H1 (cell line): ENCODE measurements around the gene ATAD3A. TPM values are rescaled to one million over a fixed set of nuclear protein-coding genes. Genes with fewer than 3 reads are reported as not detected.

Source experiments
- CTCF ChIA-PET: fragments of 300-600 bp; sonication (Branson Sonifier 250); formaldehyde crosslinking; loops from one replicate; lab custom pipeline; 2021; ENCODE audit not compliant: partially characterized antibody; lab: Charles Lee
- POLR2A ChIA-PET: fragments of 300-600 bp; sonication (Branson Sonifier 250); formaldehyde crosslinking; loops from one replicate; lab custom pipeline; 2021; ENCODE audit warnings: inconsistent platforms; ENCODE audit not compliant: partially characterized antibody; lab: Charles Lee
- DNase-seq, 2 experiments: peaks; one replicate each; pipeline versions ENCODE4 v3.0.0 to v3.0.0-alpha.2; 2010 to 2022; ENCODE audit warnings: low spot score in 2 of 2, low read depth in 1 of 2, mixed read lengths in 1 of 2
- FAIRE-seq: peaks from 2 replicates; lab custom pipeline; 2011; peaks lifted over from hg19 to GRCh38; lab: Jason Lieb, UNC
- H2AFZ ChIP-seq: 2 replicates; pipeline ENCODE4 v1.8.1; 2012; ENCODE audit warnings: low read length, inconsistent platforms
- H2AK5ac ChIP-seq: 2 replicates; pipeline ENCODE4 v1.6.1; 2013; ENCODE audit warnings: low read depth, low read length
- H2BK120ac ChIP-seq: replicated peaks from 2 replicates; pipeline ENCODE3; 2013; ENCODE audit warnings: low read depth, low read length, inconsistent platforms
- H2BK12ac ChIP-seq: 2 replicates; pipeline ENCODE4 v1.6.1; 2013; ENCODE audit warnings: low read depth, low read length
- H2BK15ac ChIP-seq: 2 replicates; pipeline ENCODE4 v1.6.1; 2013; ENCODE audit warnings: low read length
- H2BK20ac ChIP-seq: 2 replicates; pipeline ENCODE4 v1.6.1; 2013; ENCODE audit warnings: low read length
- H2BK5ac ChIP-seq: 2 replicates; pipeline ENCODE4 v1.6.1; 2013; ENCODE audit warnings: low read depth, low read length
- H3K14ac ChIP-seq: 2 replicates; pipeline ENCODE4 v1.6.1; 2013; ENCODE audit warnings: inconsistent platforms; ENCODE audit not compliant: insufficient read length
- H3K18ac ChIP-seq: 2 replicates; pipeline ENCODE4 v1.6.1; 2013; ENCODE audit warnings: low read length; ENCODE audit errors: extremely low read depth
- H3K23ac ChIP-seq: 2 replicates; pipeline ENCODE4 v1.6.1; 2013; ENCODE audit warnings: inconsistent platforms; ENCODE audit not compliant: insufficient read length
- H3K23me2 ChIP-seq: 2 replicates; pipeline ENCODE4 v1.6.1; 2013; ENCODE audit warnings: low read depth, low read length
- H3K27ac ChIP-seq: 2 replicates; pipeline ENCODE4 v1.6.1; 2011; ENCODE audit warnings: low read depth, low read length, inconsistent platforms
- H3K27me3 ChIP-seq, 4 experiments: replicated peaks in 1 of 4; 1 replicate in 1 of 4; 2 replicates in 3 of 4; pipeline versions ENCODE4 v1.6.1 to v1.8.1; 2011 to 2013; ENCODE audit warnings: low read length in 3 of 4, mild to moderate bottlenecking in 3 of 4, inconsistent platforms in 2 of 4, mixed read lengths in 2 of 4, moderate library complexity in 1 of 4; ENCODE audit not compliant: control insufficient read depth in 3 of 4, insufficient read depth in 3 of 4; ENCODE audit errors: extremely low read depth in 1 of 4
- H3K36me3 ChIP-seq, 4 experiments: 2 replicates each; pipeline versions ENCODE4 v1.6.1 to v1.8.1; 2011 to 2013; ENCODE audit warnings: mild to moderate bottlenecking in 4 of 4, low read length in 3 of 4, moderate library complexity in 2 of 4, control low read depth in 1 of 4, inconsistent platforms in 1 of 4; ENCODE audit not compliant: insufficient read depth in 4 of 4, control insufficient read depth in 2 of 4
- H3K4ac ChIP-seq: replicated peaks from 2 replicates; pipeline ENCODE3; 2013; ENCODE audit warnings: low read length, low read depth, mixed read lengths, inconsistent platforms; ENCODE audit not compliant: insufficient read length
- H3K4me1 ChIP-seq, 4 experiments: replicated peaks in 1 of 4; 1 replicate in 1 of 4; 2 replicates in 3 of 4; pipeline versions ENCODE4 v1.6.1 to v1.8.1; 2011 to 2013; ENCODE audit warnings: low read length in 3 of 4, inconsistent platforms in 2 of 4, mixed read lengths in 1 of 4; ENCODE audit not compliant: insufficient read depth in 4 of 4, control insufficient read depth in 3 of 4
- H3K4me2 ChIP-seq, 2 experiments: 2 replicates each; pipeline versions ENCODE4 v1.6.1 to v1.8.1; 2011 to 2013; ENCODE audit warnings: low read depth in 2 of 2, low read length in 2 of 2, control low read depth in 1 of 2, inconsistent platforms in 1 of 2, mild to moderate bottlenecking in 1 of 2; ENCODE audit not compliant: insufficient read depth in 1 of 2
- H3K4me3 ChIP-seq, 4 experiments: fragments of 200-600, 300-600 bp in 1 of 4; sonication (generic), shearing (Covaris generic), sonication (Bioruptor Twin) in 1 of 4; 2 replicates each; pipeline versions ENCODE4 v1.5.1 to v1.8.1; 2011 to 2016; ENCODE audit warnings: low read length in 4 of 4, low read depth in 3 of 4, control low read depth in 2 of 4, inconsistent platforms in 2 of 4, mild to moderate bottlenecking in 2 of 4, mixed read lengths in 1 of 4, moderate library complexity in 1 of 4; ENCODE audit not compliant: insufficient read depth in 2 of 4; ENCODE audit errors: extremely low read depth in 1 of 4
- H3K56ac ChIP-seq: replicated peaks from 2 replicates; pipeline ENCODE3; 2013; ENCODE audit warnings: low read depth, mild to moderate bottlenecking, mixed read lengths, low read length, inconsistent platforms; ENCODE audit not compliant: insufficient read length
- H3K79me1 ChIP-seq: 2 replicates; pipeline ENCODE4 v1.6.1; 2013; ENCODE audit warnings: low read depth, low read length, control low read depth
- H3K79me2 ChIP-seq, 2 experiments: 2 replicates each; pipeline versions ENCODE4 v1.6.1 to v1.8.1; 2012 to 2013; ENCODE audit warnings: low read length in 2 of 2, mild to moderate bottlenecking in 2 of 2, inconsistent platforms in 1 of 2; ENCODE audit not compliant: insufficient read depth in 2 of 2, control insufficient read depth in 1 of 2
- H3K9ac ChIP-seq, 4 experiments: replicated peaks in 1 of 4; 1 replicate in 1 of 4; 2 replicates in 3 of 4; pipeline versions ENCODE4 v1.6.1 to v1.8.1; 2011 to 2013; ENCODE audit warnings: low read depth in 3 of 4, low read length in 3 of 4, control low read depth in 2 of 4, mild to moderate bottlenecking in 2 of 4, moderate library complexity in 2 of 4, inconsistent platforms in 1 of 4; ENCODE audit errors: extremely low read depth in 1 of 4
- H3K9me3 ChIP-seq, 2 experiments: 2 replicates each; pipeline versions ENCODE4 v1.6.1 to v1.8.1; 2012 to 2013; ENCODE audit warnings: mild to moderate bottlenecking in 2 of 2, moderate library complexity in 2 of 2, control low read depth in 1 of 2, inconsistent platforms in 1 of 2, low read depth in 1 of 2, low read length in 1 of 2, mixed read lengths in 1 of 2; ENCODE audit not compliant: insufficient read depth in 2 of 2
- H4K20me1 ChIP-seq, 2 experiments: replicated peaks in 1 of 2; 2 replicates each; pipeline versions ENCODE3 to v1.8.1; 2011 to 2013; ENCODE audit warnings: inconsistent platforms in 2 of 2, low read length in 2 of 2, mild to moderate bottlenecking in 1 of 2; ENCODE audit not compliant: insufficient read depth in 2 of 2, control insufficient read depth in 1 of 2
- H4K5ac ChIP-seq: 2 replicates; pipeline ENCODE4 v1.6.1; 2013; ENCODE audit warnings: low read length, low read depth, mixed read lengths, inconsistent platforms; ENCODE audit not compliant: insufficient read length
- H4K8ac ChIP-seq: 2 replicates; pipeline ENCODE4 v1.8.0; 2013; ENCODE audit warnings: mild to moderate bottlenecking, moderate library complexity, low read length, inconsistent platforms; ENCODE audit not compliant: insufficient read depth; ENCODE audit errors: extremely low read depth
- H4K91ac ChIP-seq: replicated peaks from 2 replicates; pipeline ENCODE3; 2013; ENCODE audit warnings: low read length, mixed read lengths, inconsistent platforms; ENCODE audit not compliant: insufficient read length
- ATF3 ChIP-seq: IDR thresholded peaks from 2 replicates; pipeline ENCODE4 v1.6.1; 2011; ENCODE audit warnings: low read depth, mild to moderate bottlenecking, low read length; ENCODE audit not compliant: insufficient read depth
- BRCA1 ChIP-seq: IDR thresholded peaks from 2 replicates; pipeline ENCODE4 v1.6.1; 2012; ENCODE audit warnings: low read depth, low read length, improper control_type of control experiment
- GABPA ChIP-seq: IDR thresholded peaks from 2 replicates; pipeline ENCODE4 v1.6.1; 2011; ENCODE audit warnings: mild to moderate bottlenecking, low read length, moderate library complexity, borderline replicate concordance; ENCODE audit not compliant: insufficient read depth
- KDM4A ChIP-seq: IDR thresholded peaks from one replicate; pipeline ENCODE4 v1.7.1; 2012; ENCODE audit warnings: low read depth, mild to moderate bottlenecking, moderate library complexity, low read length, inconsistent platforms; ENCODE audit not compliant: severe bottlenecking
- RNF2 ChIP-seq: fragments of 200-900, 300-1000 bp; sonication (generic); IDR thresholded peaks from 2 replicates; pipeline ENCODE4 v1.7.1; 2016; ENCODE audit warnings: borderline replicate concordance, low read depth, mild to moderate bottlenecking, antibody characterized with exemption, low read length; ENCODE audit not compliant: poor library complexity, severe bottlenecking; ENCODE audit errors: missing control alignments
- TAF1 ChIP-seq: IDR thresholded peaks from 2 replicates; pipeline ENCODE4 v1.6.1; 2011; ENCODE audit warnings: mild to moderate bottlenecking, low read depth, low read length
- WGBS, 2 experiments: shearing (Covaris generic) in 1 of 2; methylation state at CpG; one replicate each; pipeline versions ENCODE4 v1.1.6 to v1.1.7; 2013 to 2015; ENCODE audit warnings: low lambda C conversion rate in 2 of 2, mixed read lengths in 2 of 2, inconsistent platforms in 1 of 2, low coverage in 1 of 2, missing lambda C conversion rate in 1 of 2; ENCODE audit not compliant: insufficient replicate concordance in 2 of 2, insufficient coverage in 1 of 2, insufficient read length in 1 of 2; ENCODE audit errors: extremely low coverage in 1 of 2, missing lambda C conversion rate in 1 of 2; 5-methylcytosine and 5-hydroxymethylcytosine counted together
- polyA plus RNA-seq, 7 experiments: library from polyadenylated mRNA; depleted of rRNA in 3 of 7; stranded (reverse) in 5 of 7; unstranded in 2 of 7; fragments of >200 nt in 5 of 7; fragments of 200-250 nt in 2 of 7; gene quantifications; 1 replicate in 5 of 7; 2 replicates in 1 of 7; 4 replicates in 1 of 7; pipeline versions ENCODE4 v1.2.1 to v1.2.3, GENCODE V29; 2011 to 2013; ENCODE audit warnings: missing spikeins in 2 of 7, mixed read lengths in 2 of 7
- total RNA-seq: library from RNA; stranded (reverse); fragmentation: NEBNext Ultra II Directional; extraction: Animal tissue kit (Norgen Biotek cat#: 25700); gene quantifications from 2 replicates; pipeline ENCODE4 v1.2.1, GENCODE V29; 2021
- TF ChIP-seq, protein P1 (sequence below), 3 experiments: IDR thresholded peaks; 1 replicate in 2 of 3; 2 replicates in 1 of 3; pipeline versions ENCODE4 v1.5.1 to v1.6.1; 2011; ENCODE audit warnings: low read length in 3 of 3, mild to moderate bottlenecking in 3 of 3, inconsistent platforms in 2 of 3, low read depth in 1 of 3, moderate library complexity in 1 of 3; ENCODE audit not compliant: insufficient read depth in 1 of 3; ENCODE audit errors: control extremely low read depth in 1 of 3

ATAD3A gene
- total and polyA plus RNA-seq, 2 of the 8 experiments (the other 6 are each of a cell fraction or from before 2014, with no cell fraction given), result 28.3 to 64.7 TPM

GRCh38 chr1:1535201-1536018, 23.4 kb downstream of the ATAD3A start:
- H3K14ac ChIP-seq, result no peak overlapping the region
- H2BK120ac ChIP-seq, result no peak overlapping the region
- no peak overlapping the region for H3K4me3 ChIP-seq
- peaks cover 3 to 13% of the 10 kb centered on the region in 2 experiments for H4K20me1 ChIP-seq
- H3K4me2 ChIP-seq, result no peak overlapping the region
- H4K91ac ChIP-seq, result no peak overlapping the region
- ChIA-PET POLR2A (interaction anchor here (1.0 to 2.0 kb wide), 5 partner anchors 16 to 95 kb away, joined by 3 to 8 read pairs (median 5); no protein-coding TSS in a partner anchor), CTCF (interaction anchor here (0.5 to 0.8 kb wide), 2 partner anchors 61 to 85 kb away, joined by 3 read pairs; no protein-coding TSS in a partner anchor)
- H3K18ac ChIP-seq, result no peak overlapping the region
- H2AFZ ChIP-seq, result no peak overlapping the region
- WGBS, 2 experiments, result 97% methylated on average over 22 of the region's 66 CpGs; no CpG with 5 or more reads in 1 of the 2 experiments
- no peak overlapping the region for H4K5ac ChIP-seq
- peaks cover 6% of the 10 kb centered on the region; the same call in 1 of the 2 replicates for H3K23me2 ChIP-seq
- H3K27me3 ChIP-seq, result no peaks in the 10 kb centered on the region
- H2BK12ac ChIP-seq, result no peak overlapping the region
- H3K23ac ChIP-seq, result no peak overlapping the region
- no peak overlapping the region for H2BK20ac ChIP-seq
- no peak overlapping the region; the same call in 1 of the 2 replicates for H4K8ac ChIP-seq
- H3K4ac ChIP-seq, result no peak overlapping the region
- no peak overlapping the region for H3K9ac ChIP-seq
- H3K4me1 ChIP-seq, result peaks cover 0 to 9% (median 0%) of the 10 kb centered on the region in 4 experiments; a peak in 2 of 7 replicates
- H3K27ac ChIP-seq, result no peak overlapping the region
- no peak overlapping the region for H2BK5ac ChIP-seq
- no peaks in the 10 kb centered on the region for H3K9me3 ChIP-seq
- H2AK5ac ChIP-seq, result no peak overlapping the region
- FAIRE-seq (no peak), DNase-seq (no peak)
- H3K36me3 ChIP-seq, result peaks cover 0 to 7% (median 3%) of the 10 kb centered on the region in 4 experiments; a peak in 2 of 8 replicates
- H3K56ac ChIP-seq, result no peak overlapping the region
- peaks cover 7% of the 10 kb centered on the region for H3K79me1 ChIP-seq
- no peak overlapping the region for H2BK15ac ChIP-seq
- peaks cover 0 to 5% of the 10 kb centered on the region in 2 experiments; a peak in 1 of 4 replicates for H3K79me2 ChIP-seq
- TF ChIP-seq, protein P1, sequence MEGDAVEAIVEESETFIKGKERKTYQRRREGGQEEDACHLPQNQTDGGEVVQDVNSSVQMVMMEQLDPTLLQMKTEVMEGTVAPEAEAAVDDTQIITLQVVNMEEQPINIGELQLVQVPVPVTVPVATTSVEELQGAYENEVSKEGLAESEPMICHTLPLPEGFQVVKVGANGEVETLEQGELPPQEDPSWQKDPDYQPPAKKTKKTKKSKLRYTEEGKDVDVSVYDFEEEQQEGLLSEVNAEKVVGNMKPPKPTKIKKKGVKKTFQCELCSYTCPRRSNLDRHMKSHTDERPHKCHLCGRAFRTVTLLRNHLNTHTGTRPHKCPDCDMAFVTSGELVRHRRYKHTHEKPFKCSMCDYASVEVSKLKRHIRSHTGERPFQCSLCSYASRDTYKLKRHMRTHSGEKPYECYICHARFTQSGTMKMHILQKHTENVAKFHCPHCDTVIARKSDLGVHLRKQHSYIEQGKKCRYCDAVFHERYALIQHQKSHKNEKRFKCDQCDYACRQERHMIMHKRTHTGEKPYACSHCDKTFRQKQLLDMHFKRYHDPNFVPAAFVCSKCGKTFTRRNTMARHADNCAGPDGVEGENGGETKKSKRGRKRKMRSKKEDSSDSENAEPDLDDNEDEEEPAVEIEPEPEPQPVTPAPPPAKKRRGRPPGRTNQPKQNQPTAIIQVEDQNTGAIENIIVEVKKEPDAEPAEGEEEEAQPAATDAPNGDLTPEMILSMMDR (IDR thresholded peaks at IDR 0.05; ENCODE audit: control extremely low read depth in 1 of 3, insufficient read depth in 1 of 3, low read depth in 1 of 3, low read length in 3 of 3), result no peak
- TF ChIP-seq BRCA1 (no peak), GABPA (no peak), TAF1 (no peak), ATF3 (no peak), RNF2 (no peak), KDM4A (no peak)
